GM12801 (cell line): ENCODE results near the gene SRPK3.

ENCODE experiments used
- CTCF ChIP-seq: IDR thresholded peaks from one replicate; pipeline ENCODE4 v1.5.1; 2011; ENCODE audit warnings: control low read depth; ENCODE audit not compliant: insufficient read length; ENCODE audit errors: extremely low read depth

SRPK3 gene

DNA sequence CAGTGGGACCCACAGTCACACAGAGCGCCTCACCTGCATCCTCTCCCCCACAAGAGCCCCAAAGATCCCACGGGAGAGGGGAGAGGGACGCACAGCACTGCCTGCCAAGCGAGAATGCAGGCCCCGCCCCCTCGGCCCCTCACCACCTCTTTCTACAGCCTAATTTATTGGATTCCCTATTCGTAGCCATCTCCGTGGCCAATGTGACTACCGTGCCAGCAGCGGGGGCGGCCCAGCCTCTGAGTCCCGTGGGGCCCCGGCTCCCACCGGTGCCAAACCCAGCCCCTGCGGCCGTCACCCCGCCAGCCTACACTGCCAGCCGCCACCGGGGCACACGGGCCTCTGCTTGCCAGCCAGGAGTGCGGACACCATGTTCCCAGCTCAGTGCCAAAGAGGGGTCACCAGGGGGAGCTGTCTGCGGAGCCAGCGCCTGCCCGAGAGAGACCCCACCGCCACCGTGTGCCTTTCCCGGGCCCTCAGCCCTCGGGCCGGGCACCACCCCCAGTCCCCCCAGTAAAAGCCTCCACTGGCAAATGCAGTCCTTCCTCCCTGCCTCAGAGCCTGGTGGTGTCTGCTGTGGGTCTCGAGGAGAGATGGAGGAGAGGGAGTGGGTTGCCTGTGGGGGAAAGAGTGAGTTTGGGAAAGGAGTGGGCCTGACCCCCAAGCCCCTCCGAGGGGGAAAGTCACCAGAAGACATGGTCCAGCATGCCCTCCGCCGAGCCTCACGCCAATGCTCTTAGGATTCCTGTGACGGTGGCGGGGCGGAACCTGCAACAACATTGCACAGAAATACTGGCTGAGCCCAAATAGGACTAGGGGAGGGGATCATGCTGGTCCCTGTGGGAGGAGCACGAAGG is 36.4 kb upstream of the SRPK3 start:
- TF ChIP-seq CTCF: no peak

GRCh38 chrX:153746359-153746758 is 34.5 kb upstream of the SRPK3 start:
- TF ChIP-seq CTCF: no peak

- TF ChIP-seq CTCF: no peak
Observed at GRCh38 chrX:153750127-153750774, 30.6 kb upstream of the SRPK3 start.

DNA sequence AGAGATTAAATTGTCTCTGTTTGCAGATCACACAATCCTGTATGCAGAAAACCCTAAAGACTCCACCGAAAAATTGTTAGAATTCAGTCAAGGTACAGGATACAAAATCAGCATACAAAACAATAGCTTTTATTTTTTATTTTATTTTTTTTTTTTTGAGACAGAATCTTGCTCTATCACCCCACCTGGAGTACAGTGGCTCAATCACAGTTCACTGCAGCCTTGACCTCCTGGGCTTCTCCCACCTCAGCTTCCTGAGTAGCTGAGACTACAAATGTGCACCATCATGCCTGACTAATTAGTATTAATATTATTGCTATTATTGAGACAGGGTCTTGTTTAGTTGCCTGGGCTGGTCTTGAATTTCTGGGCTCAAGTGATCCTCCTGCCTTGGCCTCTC is 25.7 kb upstream of the SRPK3 start:
- TF ChIP-seq CTCF: no peak

DNA sequence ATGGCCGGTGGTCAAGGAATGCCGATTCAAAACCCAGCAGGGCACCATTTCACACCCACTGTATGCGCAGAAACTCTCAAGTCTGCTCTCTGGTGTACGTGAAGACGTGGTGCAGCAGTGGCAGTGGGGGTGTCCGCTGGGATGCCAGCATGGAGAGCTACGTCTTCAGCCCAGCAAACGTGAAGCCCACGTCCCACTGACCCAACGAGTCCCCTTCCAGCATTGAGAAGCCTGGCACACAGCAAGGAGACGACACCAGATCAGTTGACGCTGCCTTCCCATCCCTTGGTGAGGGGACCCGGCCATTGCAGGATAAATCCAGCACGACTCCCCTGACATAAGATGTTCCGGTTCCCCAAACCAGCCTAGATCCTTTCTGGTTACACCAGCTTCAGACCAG is 19.0 kb upstream of the SRPK3 start:
- no peak for TF ChIP-seq CTCF

DNA sequence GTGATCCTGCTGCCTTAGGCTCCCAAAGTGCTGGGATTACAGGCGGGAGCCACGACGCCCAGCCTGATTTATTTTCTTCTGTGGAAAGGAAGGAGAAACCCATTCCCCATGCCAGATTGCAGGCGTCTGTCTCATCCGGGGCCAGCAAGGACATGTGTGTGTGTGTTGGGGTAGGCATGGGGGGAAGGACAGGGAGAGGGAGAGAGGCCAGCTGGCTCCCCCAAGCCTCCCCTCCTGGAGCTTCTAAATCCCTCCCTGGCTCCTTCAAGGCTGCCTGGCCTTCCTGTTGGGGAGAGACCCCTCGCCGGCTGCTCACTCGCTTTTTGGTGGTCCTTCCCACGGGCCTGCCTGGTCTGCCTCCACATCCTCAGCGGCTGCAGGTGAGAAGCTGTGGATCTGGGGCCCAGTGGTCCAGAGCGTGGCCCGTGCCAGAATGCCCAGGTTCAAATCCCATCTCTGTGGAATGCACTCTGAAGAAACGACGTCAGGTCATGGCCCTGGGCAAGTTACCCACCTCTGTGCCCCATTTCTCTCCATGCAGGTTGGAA is 18.1 kb upstream of the SRPK3 start:
- TF ChIP-seq CTCF: no peak

DNA sequence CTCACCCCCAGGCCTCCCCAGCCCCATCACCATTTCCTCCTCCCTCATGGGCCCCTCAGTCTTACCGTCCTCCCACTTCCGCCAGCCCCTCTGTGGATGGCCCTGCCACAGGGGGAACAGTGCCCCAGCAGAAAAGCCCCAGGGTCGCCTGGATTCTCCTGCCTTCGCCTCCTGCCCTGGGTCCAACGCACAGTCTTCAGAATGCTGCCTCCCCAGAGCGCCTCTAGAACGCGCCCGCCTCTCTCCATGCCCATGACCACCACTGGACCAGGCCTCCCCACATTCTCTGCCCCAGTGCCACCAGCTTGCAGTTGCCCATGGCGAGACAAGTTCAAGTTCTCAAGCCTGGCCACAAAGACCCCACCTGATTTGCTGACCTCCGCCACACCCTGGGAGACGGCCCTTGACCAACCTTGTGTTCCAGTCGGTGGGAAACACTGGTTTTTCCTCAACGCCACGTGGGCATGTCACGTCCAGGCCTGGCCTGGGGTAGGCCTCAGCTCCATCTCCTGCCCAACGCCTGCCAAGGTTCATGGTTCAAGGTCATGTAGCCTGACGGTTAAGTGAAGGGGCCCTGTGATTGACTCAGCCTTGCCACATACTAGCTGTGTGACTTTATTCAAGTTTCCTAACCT is 17.4 kb upstream of the SRPK3 start:
- no peak for TF ChIP-seq CTCF
